Measurements from ENCODE around the gene S100A2. TPM values are rescaled to one million over a fixed set of nuclear protein-coding genes. Genes with fewer than 3 reads are reported as not detected.

The S100A2 gene
- total and polyA plus RNA-seq, 2 donors (not counting 3 experiments of a cell fraction or from before 2014, with no cell fraction given), result 4.0 to 4.3 TPM

DNA sequence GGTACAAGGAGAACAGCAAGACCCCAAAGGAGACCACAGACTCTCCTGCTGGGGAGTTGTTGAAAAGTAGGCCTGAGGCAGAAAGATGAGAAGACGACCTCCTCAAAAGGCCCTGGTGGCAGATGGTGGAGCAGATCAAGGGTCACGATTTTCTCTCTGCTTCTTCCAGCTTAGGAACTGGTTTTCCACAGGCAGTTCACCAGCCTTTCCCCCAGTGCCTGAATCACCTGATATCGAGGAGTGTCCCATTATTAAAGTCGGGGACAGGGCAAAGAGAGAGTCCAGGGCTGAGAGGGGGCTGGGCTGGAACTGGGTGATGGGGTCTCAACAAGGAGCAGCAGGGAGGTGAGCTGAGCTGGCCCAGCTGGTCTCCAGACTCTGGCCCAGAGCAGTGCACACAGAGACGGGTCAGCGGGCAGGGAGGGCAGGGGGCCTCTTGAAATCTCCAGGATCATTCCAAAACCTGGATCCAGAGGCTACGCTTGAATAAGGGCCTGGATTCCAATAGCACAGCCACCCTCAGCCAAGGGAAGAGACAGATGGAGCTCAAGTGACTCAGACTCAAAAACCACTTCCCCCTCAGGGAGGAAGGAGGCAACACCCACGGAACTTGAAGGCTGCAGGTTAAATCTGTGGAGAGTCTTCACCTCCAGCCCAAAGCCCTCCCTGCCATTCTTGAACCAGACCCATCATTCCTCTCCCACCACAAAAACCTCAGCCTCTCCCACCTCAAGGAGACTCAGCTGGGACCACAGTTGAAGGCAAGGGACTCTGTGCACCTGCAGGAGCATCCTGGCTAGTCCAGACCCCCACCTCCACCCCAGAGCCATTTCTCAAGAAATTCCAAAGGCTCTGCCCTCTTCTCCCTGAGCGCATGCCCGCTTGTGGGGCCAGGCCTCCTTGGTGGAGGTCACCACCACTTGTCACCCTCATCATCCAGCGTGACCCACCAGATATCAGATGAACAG, 25.0 kb downstream of the S100A2 start, which contains the start of gene S100A5:
TSS of gene S100A5 (minus strand) at position 541 of the 968 bp plus-strand sequence. CDS start 743 bp downstream, outside the sequence.
- TF ChIP-seq POLR2AphosphoS5 (IDR thresholded peaks at IDR 0.05; ENCODE audit: insufficient read depth, low read depth, low read length) (no peak), FOS (IDR thresholded peaks at IDR 0.05; ENCODE audit: borderline replicate concordance, insufficient read depth, low read length) (no peak), EZH2 (IDR thresholded peaks at IDR 0.05; ENCODE audit: borderline replicate concordance, low read depth, low read length, severe bottlenecking) (no peak), MYC (IDR thresholded peaks at IDR 0.05; ENCODE audit: low read depth, low read length) (no peak), GATA2 (IDR thresholded peaks at IDR 0.05; ENCODE audit: insufficient read depth, insufficient read length, low read depth, low read length) (no peak), JUN (IDR thresholded peaks at IDR 0.05; ENCODE audit: borderline replicate concordance, insufficient read depth, insufficient read length, low read depth) (no peak), POLR2A (IDR thresholded peaks at IDR 0.05; ENCODE audit: low read depth, low read length) (no peak)
- TF ChIP-seq, protein P1, sequence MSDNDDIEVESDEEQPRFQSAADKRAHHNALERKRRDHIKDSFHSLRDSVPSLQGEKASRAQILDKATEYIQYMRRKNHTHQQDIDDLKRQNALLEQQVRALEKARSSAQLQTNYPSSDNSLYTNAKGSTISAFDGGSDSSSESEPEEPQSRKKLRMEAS (IDR thresholded peaks at IDR 0.05; ENCODE audit: insufficient read depth, insufficient read length), result no peak
- TF ChIP-seq, protein P2, sequence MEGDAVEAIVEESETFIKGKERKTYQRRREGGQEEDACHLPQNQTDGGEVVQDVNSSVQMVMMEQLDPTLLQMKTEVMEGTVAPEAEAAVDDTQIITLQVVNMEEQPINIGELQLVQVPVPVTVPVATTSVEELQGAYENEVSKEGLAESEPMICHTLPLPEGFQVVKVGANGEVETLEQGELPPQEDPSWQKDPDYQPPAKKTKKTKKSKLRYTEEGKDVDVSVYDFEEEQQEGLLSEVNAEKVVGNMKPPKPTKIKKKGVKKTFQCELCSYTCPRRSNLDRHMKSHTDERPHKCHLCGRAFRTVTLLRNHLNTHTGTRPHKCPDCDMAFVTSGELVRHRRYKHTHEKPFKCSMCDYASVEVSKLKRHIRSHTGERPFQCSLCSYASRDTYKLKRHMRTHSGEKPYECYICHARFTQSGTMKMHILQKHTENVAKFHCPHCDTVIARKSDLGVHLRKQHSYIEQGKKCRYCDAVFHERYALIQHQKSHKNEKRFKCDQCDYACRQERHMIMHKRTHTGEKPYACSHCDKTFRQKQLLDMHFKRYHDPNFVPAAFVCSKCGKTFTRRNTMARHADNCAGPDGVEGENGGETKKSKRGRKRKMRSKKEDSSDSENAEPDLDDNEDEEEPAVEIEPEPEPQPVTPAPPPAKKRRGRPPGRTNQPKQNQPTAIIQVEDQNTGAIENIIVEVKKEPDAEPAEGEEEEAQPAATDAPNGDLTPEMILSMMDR (IDR thresholded peaks at IDR 0.05; ENCODE audit: extremely low read depth in 1 of 2, insufficient read depth in 1 of 2, low read depth in 1 of 2, low read length in 2 of 2), result no peak
- Histone ChIP-seq H3K9ac (replicated peaks; ENCODE audit: extremely low read depth, insufficient read depth, low read length) (no peak within 1 kb of the TSS), H3K9me3 (replicated peaks; ENCODE audit: control insufficient read depth, insufficient read depth, low read length) (no peaks in the 10 kb centered on the region), H3K4me2 (ENCODE audit: insufficient read depth, low read length) (no peak within 1 kb of the TSS), H4K20me1 (replicated peaks; ENCODE audit: control insufficient read depth, extremely low read depth, insufficient read depth, low read length) (no peaks in the 10 kb centered on the region), H2AFZ (ENCODE audit: low read depth, low read length) (peak within 1 kb of the TSS; percentile 11), H3K27me3 (ENCODE audit: control insufficient read depth in 2 of 2, insufficient read depth in 2 of 2, low read length in 2 of 2) (no peaks in the 10 kb centered on the region), H3K9me1 (replicated peaks; ENCODE audit: control insufficient read depth, extremely low read depth, insufficient read depth, low read length) (no peaks in the 10 kb centered on the region), H3K36me3 (ENCODE audit: control insufficient read depth in 2 of 2, extremely low read depth in 1 of 2, insufficient read depth in 2 of 2, low read length in 2 of 2) (no peaks in the 10 kb centered on the region), H3K4me3 (replicated peaks in 1 of 3; ENCODE audit: insufficient read depth in 1 of 3, low read depth in 1 of 3, low read length in 3 of 3) (no peak within 1 kb of the TSS), H3K4me1 (ENCODE audit: control insufficient read depth, extremely low read depth, insufficient read depth, low read length) (peaks cover 12% of the 10 kb centered on the region), H3K27ac (ENCODE audit: insufficient read depth, low read depth, low read length) (no peak within 1 kb of the TSS), H3K79me2 (ENCODE audit: control insufficient read depth, insufficient read depth, low read length) (peaks cover under 1% of the 10 kb centered on the region)
- no peak for DNase-seq (ENCODE audit: low read depth, low spot score)
- CTCF ChIA-PET, result interaction anchor here (0.7 to 1.2 kb wide), 4 partner anchors 9 to 32 kb away, joined by 3 to 4 read pairs (median 3); no protein-coding TSS in a partner anchor
- dilution Hi-C loops (cut with MboI; ENCODE audit: extremely low pct_ligation_motif_present, low sequenced_read_pairs) (no loop called here), intact Hi-C loops (cut with micrococcal nuclease) (no loop called here)
- FAIRE-seq, result no peak
- POLR2A ChIA-PET, result no interaction called here
- no TSS peak for BruUV-seq (replicated peaks)
